DOHH2 (cell line): ENCODE results near the gene PPP5C.

Source experiments
- H3F3A ChIP-seq: fragments of 200-600 bp; sonication (generic), shearing (Covaris generic); 2 replicates; pipeline ENCODE4 v1.6.0; 2016; ENCODE audit warnings: antibody characterized with exemption, mild to moderate bottlenecking; ENCODE audit not compliant: control insufficient read depth, insufficient read depth
- H3K27ac ChIP-seq: fragments of 200-600 bp; sonication (generic); 2 replicates; pipeline ENCODE4 v1.5.1; 2014; ENCODE audit warnings: low read depth, mild to moderate bottlenecking, low read length, moderate library complexity
- H3K27me3 ChIP-seq: fragments of 200-600 bp; sonication (generic); 2 replicates; pipeline ENCODE4 v1.6.1; 2014; ENCODE audit warnings: mild to moderate bottlenecking, low read length, mixed read lengths; ENCODE audit not compliant: control insufficient read depth
- H3K36me3 ChIP-seq: fragments of 200-600 bp; sonication (generic); 2 replicates; pipeline ENCODE4 v1.6.1; 2014; ENCODE audit warnings: mild to moderate bottlenecking, low read length, moderate library complexity, mixed read lengths; ENCODE audit not compliant: control insufficient read depth
- H3K4me1 ChIP-seq: fragments of 200-600 bp; sonication (generic); 2 replicates; pipeline ENCODE4 v1.6.1; 2014; ENCODE audit warnings: mild to moderate bottlenecking, low read length, mixed read lengths; ENCODE audit not compliant: control insufficient read depth
- H3K4me2 ChIP-seq: fragments of 200-600 bp; sonication (generic); 2 replicates; pipeline ENCODE4 v1.6.0; 2014; ENCODE audit warnings: mild to moderate bottlenecking, low read length, moderate library complexity
- H3K4me3 ChIP-seq: fragments of 200-600 bp; sonication (generic); 2 replicates; pipeline ENCODE4 v1.5.1; 2014; ENCODE audit warnings: mild to moderate bottlenecking, low read length, mixed read lengths
- H3K79me2 ChIP-seq: fragments of 200-600 bp; sonication (generic); 2 replicates; pipeline ENCODE4 v1.6.1; 2014; ENCODE audit warnings: mild to moderate bottlenecking, low read length, mixed read lengths; ENCODE audit not compliant: control insufficient read depth
- H3K9me2 ChIP-seq: fragments of 200-600 bp; sonication (generic); replicated peaks from 2 replicates; pipeline ENCODE4 v1.6.1; 2014; ENCODE audit warnings: mild to moderate bottlenecking, low read length, mixed read lengths; ENCODE audit not compliant: control insufficient read depth
- H3K9me3 ChIP-seq: fragments of 200-600 bp; sonication (generic); 2 replicates; pipeline ENCODE4 v1.6.1; 2014; ENCODE audit warnings: antibody characterized with exemption, low read length, mixed read lengths; ENCODE audit not compliant: control insufficient read depth, insufficient read depth
- H4K20me1 ChIP-seq: fragments of 200-600 bp; sonication (generic); 2 replicates; pipeline ENCODE4 v1.6.0; 2014; ENCODE audit warnings: low read depth, mild to moderate bottlenecking, antibody characterized with exemption, low read length, moderate library complexity; ENCODE audit not compliant: control insufficient read depth, insufficient read depth
- EZH2phosphoT487 ChIP-seq: fragments of 200-600 bp; sonication (generic); IDR thresholded peaks from 2 replicates; pipeline ENCODE4 v1.6.1; 2017; ENCODE audit warnings: borderline replicate concordance, mild to moderate bottlenecking, antibody characterized with exemption, low read length, moderate library complexity, mixed read lengths
- TF ChIP-seq, protein P1 (sequence below): fragments of 200-600 bp; sonication (generic); IDR thresholded peaks from one replicate; pipeline ENCODE4 v1.5.1; 2014; ENCODE audit warnings: antibody characterized with exemption, mild to moderate bottlenecking, low read depth, low read length; ENCODE audit not compliant: poor library complexity, severe bottlenecking

PPP5C gene

DNA sequence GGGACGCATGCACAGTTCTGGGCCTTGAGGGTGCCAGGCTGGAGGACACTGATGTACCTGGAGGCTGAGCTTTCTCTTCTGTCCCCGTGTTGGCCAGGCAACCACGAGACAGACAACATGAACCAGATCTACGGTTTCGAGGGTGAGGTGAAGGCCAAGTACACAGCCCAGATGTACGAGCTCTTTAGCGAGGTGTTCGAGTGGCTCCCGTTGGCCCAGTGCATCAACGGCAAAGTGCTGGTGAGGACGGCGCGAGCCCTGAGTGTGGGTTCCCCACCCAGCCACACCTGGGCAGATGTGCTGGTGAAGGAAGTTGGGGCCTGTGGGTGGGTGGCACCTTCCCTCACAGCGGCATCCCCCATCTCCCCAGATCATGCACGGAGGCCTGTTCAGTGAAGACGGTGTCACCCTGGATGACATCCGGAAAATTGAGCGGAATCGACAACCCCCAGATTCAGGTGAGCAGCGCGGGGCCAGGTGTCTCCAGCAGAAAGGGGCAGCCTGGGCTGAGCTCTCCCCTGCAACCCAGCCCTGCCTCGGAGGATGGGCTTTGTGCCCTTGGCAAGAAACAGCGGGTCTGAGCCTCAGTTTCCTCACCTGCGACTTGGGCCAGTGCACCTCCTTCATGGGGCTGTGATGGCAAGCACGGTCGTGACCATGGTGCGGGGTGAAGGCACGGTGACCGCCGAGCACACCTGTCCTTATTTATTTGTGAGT is 40.3 kb downstream of the PPP5C start:
- TF ChIP-seq, protein P1, sequence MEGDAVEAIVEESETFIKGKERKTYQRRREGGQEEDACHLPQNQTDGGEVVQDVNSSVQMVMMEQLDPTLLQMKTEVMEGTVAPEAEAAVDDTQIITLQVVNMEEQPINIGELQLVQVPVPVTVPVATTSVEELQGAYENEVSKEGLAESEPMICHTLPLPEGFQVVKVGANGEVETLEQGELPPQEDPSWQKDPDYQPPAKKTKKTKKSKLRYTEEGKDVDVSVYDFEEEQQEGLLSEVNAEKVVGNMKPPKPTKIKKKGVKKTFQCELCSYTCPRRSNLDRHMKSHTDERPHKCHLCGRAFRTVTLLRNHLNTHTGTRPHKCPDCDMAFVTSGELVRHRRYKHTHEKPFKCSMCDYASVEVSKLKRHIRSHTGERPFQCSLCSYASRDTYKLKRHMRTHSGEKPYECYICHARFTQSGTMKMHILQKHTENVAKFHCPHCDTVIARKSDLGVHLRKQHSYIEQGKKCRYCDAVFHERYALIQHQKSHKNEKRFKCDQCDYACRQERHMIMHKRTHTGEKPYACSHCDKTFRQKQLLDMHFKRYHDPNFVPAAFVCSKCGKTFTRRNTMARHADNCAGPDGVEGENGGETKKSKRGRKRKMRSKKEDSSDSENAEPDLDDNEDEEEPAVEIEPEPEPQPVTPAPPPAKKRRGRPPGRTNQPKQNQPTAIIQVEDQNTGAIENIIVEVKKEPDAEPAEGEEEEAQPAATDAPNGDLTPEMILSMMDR: no peak
- TF ChIP-seq EZH2phosphoT487: no peak
- Histone ChIP-seq H3K9me3 (no peaks in the 10 kb centered on the region), H3K4me3 (no peak overlapping the region), H3K4me1 (no peaks in the 10 kb centered on the region), H3K27ac (no peak overlapping the region), H3K4me2 (no peak overlapping the region), H4K20me1 (no peaks in the 10 kb centered on the region), H3K36me3 (peaks cover 83% of the 10 kb centered on the region), H3K9me2 (no peaks in the 10 kb centered on the region), H3K79me2 (peaks cover under 1% of the 10 kb centered on the region; the same call in 1 of the 2 replicates), H3F3A (peaks cover under 1% of the 10 kb centered on the region; the same call in 1 of the 2 replicates), H3K27me3 (no peaks in the 10 kb centered on the region)

DNA sequence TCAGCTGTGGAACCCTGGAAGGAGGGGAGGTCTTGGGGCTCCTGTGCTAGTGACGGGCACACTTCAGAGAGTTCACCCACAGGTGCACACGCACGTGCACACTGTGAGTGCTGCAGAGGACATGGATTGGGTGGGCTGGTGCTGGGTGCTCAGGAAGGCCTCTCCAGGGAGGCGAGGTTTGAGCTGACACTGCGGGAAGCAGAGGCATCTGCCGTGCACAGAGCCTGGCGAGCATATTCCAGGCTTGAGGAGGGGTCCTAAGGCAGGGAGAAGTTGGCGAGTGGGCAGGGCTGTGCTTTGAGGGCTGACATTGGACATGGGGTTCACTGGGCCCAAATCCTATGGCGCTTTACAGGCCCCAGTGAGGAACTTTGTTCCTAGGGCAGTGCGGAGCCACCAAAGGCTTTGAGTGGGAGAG is 40.8 kb downstream of the PPP5C start:
- no peak overlapping the region for H3K4me2 ChIP-seq
- H3K79me2 ChIP-seq: no peaks in the 10 kb centered on the region
- H3K4me1 ChIP-seq: no peaks in the 10 kb centered on the region
- H3K27me3 ChIP-seq: no peaks in the 10 kb centered on the region
- H3K9me2 ChIP-seq: no peaks in the 10 kb centered on the region
- H3F3A ChIP-seq: peaks cover 6% of the 10 kb centered on the region; the same call in 1 of the 2 replicates
- no peaks in the 10 kb centered on the region for H4K20me1 ChIP-seq
- H3K9me3 ChIP-seq: no peaks in the 10 kb centered on the region
- no peak overlapping the region for H3K27ac ChIP-seq
- H3K4me3 ChIP-seq: no peak overlapping the region
- TF ChIP-seq EZH2phosphoT487: no peak
- peaks cover 81% of the 10 kb centered on the region for H3K36me3 ChIP-seq

DNA sequence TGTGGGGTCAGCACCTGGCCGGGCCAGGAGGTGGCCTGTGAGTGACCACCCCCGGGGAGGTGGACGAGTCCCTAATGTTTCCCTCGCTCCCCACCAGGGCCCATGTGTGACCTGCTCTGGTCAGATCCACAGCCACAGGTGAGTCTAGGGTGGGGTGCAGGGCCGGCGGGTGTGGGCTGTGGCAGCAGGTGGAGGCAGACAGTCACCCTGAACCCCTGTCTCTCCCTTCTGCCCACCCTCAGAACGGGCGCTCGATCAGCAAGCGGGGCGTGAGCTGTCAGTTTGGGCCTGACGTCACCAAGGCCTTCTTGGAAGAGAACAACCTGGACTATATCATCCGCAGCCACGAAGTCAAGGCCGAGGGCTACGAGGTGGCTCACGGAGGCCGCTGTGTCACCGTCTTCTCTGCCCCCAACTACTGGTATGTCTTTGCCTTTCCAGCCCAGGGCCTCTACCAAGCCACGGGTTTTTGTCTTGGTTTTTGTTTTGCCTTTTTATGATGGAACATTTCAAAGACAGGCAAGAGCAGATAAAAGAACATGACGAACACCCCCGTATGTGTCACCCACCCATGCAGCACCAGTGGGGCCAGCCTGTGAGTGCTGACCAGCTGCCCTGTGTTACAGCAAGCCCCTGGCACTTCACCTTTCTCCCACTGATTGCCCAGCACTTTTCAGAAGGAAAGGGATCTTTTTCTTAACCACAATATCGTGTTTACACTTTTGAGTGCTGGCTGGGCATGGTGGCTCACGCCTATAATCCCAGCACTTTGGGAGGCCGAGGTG is 41.6 kb downstream of the PPP5C start:
- Histone ChIP-seq H3K36me3 (peaks cover 75% of the 10 kb centered on the region), H3K27me3 (no peaks in the 10 kb centered on the region), H3K4me2 (no peak overlapping the region), H3K4me3 (no peak overlapping the region), H3K4me1 (no peaks in the 10 kb centered on the region), H3K9me3 (no peaks in the 10 kb centered on the region), H4K20me1 (no peaks in the 10 kb centered on the region), H3K79me2 (no peaks in the 10 kb centered on the region), H3K9me2 (no peaks in the 10 kb centered on the region), H3K27ac (no peak overlapping the region), H3F3A (peaks cover 8% of the 10 kb centered on the region; the same call in 1 of the 2 replicates)
- no peak for TF ChIP-seq EZH2phosphoT487
- TF ChIP-seq, protein P1: no peak
